Measurements from ENCODE around the gene AKT2.

AKT2 gene

GRCh38 chr19:40270362-40271089, 14.6 kb downstream of the AKT2 start:
- H3K27ac ChIP-seq: no peak overlapping the region
- TF ChIP-seq CTCF (IDR thresholded peaks at IDR 0.05) (no peak), ZFX (IDR thresholded peaks at IDR 0.05; ENCODE audit: borderline replicate concordance) (no peak)

- H3K27ac ChIP-seq: no peak overlapping the region
- TF ChIP-seq ZFX (IDR thresholded peaks at IDR 0.05; ENCODE audit: borderline replicate concordance) (no peak), CTCF (IDR thresholded peaks at IDR 0.05) (no peak)
Measured at GRCh38 chr19:40269216-40269940, 15.8 kb downstream of the AKT2 start.

GRCh38 chr19:40267601-40267997, 17.5 kb downstream of the AKT2 start:
- no peak for TF ChIP-seq CTCF (IDR thresholded peaks at IDR 0.05)
- no peak for TF ChIP-seq ZFX (IDR thresholded peaks at IDR 0.05; ENCODE audit: borderline replicate concordance)
- no peak overlapping the region for H3K27ac ChIP-seq

GRCh38 chr19:40266912-40267600, 18.1 kb downstream of the AKT2 start:
- TF ChIP-seq CTCF (IDR thresholded peaks at IDR 0.05): no peak
- TF ChIP-seq ZFX (IDR thresholded peaks at IDR 0.05; ENCODE audit: borderline replicate concordance): no peak
- no peak overlapping the region for H3K27ac ChIP-seq

- H3K27ac ChIP-seq: no peak overlapping the region
- no peak for TF ChIP-seq ZFX (IDR thresholded peaks at IDR 0.05; ENCODE audit: borderline replicate concordance)
- TF ChIP-seq CTCF (IDR thresholded peaks at IDR 0.05): no peak
Measured at GRCh38 chr19:40266119-40266518, 19.0 kb downstream of the AKT2 start.

GRCh38 chr19:40265763-40266099, 19.4 kb downstream of the AKT2 start:
- H3K27ac ChIP-seq: no peak overlapping the region
- TF ChIP-seq ZFX (IDR thresholded peaks at IDR 0.05; ENCODE audit: borderline replicate concordance): no peak
- TF ChIP-seq CTCF (IDR thresholded peaks at IDR 0.05): no peak

Measured in 22Rv1 (cell line).